Measurements from ENCODE around the gene ZBTB48.

The ZBTB48 gene

DNA sequence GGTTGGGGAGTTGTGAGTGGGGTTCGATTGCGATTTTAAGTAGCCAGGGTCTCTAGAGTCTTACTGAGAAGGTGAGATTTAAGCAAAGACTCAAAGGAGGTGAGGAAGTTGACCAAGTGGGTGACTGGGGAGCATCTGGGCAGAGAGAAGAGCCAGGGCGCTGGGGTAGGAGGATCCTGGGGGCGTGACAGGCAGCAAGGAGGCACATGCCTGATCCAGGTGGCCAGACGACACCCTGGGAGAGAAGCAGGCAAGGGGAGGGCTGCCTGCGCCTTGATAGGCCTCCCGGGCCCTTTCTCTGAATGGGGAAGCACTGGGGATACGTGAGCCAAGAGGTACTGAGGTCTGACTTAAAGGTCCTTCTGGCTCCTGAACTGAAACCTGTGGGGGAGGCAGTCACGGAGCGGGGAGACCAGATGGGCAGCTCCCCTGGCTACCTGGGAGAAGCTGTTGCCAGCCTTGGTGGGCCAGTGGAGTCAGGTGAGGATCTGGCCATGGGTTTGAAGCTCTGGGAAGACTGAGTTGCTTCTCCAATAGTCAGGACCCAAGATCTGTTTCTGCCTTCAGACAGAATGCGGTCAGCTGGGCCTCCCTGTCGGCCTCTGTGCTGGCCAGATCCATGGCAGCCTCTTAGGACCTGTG is 5.4 kb downstream of the ZBTB48 start:
- TF ChIP-seq, protein P1, sequence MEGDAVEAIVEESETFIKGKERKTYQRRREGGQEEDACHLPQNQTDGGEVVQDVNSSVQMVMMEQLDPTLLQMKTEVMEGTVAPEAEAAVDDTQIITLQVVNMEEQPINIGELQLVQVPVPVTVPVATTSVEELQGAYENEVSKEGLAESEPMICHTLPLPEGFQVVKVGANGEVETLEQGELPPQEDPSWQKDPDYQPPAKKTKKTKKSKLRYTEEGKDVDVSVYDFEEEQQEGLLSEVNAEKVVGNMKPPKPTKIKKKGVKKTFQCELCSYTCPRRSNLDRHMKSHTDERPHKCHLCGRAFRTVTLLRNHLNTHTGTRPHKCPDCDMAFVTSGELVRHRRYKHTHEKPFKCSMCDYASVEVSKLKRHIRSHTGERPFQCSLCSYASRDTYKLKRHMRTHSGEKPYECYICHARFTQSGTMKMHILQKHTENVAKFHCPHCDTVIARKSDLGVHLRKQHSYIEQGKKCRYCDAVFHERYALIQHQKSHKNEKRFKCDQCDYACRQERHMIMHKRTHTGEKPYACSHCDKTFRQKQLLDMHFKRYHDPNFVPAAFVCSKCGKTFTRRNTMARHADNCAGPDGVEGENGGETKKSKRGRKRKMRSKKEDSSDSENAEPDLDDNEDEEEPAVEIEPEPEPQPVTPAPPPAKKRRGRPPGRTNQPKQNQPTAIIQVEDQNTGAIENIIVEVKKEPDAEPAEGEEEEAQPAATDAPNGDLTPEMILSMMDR (IDR thresholded peaks at IDR 0.05; ENCODE audit: low read depth, low read length) = no peak
- TF ChIP-seq, protein P2, sequence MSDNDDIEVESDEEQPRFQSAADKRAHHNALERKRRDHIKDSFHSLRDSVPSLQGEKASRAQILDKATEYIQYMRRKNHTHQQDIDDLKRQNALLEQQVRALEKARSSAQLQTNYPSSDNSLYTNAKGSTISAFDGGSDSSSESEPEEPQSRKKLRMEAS (IDR thresholded peaks at IDR 0.05; ENCODE audit: low read depth, low read length) = no peak
- TF ChIP-seq MYC (IDR thresholded peaks at IDR 0.05; ENCODE audit: low read depth, low read length) = no peak
- no peak for TF ChIP-seq POLR2A (IDR thresholded peaks at IDR 0.05; ENCODE audit: extremely low read depth, insufficient read length)
- no peak overlapping the region for H3K4me3 ChIP-seq (ENCODE audit: low read depth, low read length)
- DNase-seq (ENCODE audit: low read depth) = no peak

DNA sequence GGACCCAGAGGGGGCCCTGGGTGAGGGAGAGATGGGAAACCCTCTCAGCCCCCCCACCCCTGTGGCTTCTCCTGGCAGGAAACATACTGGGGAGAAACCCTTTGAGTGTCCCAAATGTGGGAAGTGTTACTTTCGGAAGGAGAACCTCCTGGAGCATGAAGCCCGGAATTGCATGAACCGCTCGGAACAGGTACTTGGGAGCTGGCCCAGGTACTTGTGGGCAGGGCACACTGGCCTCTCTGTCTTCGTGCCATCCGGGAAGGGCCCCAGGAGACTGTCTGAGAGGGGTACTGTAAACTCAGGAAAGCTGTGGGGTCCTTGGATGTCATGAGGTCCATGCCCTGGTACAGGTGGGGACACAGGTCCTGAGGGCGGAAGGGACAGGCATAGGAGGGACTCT is 6.0 kb downstream of the ZBTB48 start:
- TF ChIP-seq MYC (IDR thresholded peaks at IDR 0.05; ENCODE audit: low read depth, low read length) (no peak), POLR2A (IDR thresholded peaks at IDR 0.05; ENCODE audit: extremely low read depth, insufficient read length) (no peak)
- TF ChIP-seq, protein P2 (IDR thresholded peaks at IDR 0.05; ENCODE audit: low read depth, low read length) = no peak
- TF ChIP-seq, protein P1 (IDR thresholded peaks at IDR 0.05; ENCODE audit: low read depth, low read length) = no peak
- DNase-seq (ENCODE audit: low read depth) = no peak
- H3K4me3 ChIP-seq (ENCODE audit: low read depth, low read length) = no peak overlapping the region

DNA sequence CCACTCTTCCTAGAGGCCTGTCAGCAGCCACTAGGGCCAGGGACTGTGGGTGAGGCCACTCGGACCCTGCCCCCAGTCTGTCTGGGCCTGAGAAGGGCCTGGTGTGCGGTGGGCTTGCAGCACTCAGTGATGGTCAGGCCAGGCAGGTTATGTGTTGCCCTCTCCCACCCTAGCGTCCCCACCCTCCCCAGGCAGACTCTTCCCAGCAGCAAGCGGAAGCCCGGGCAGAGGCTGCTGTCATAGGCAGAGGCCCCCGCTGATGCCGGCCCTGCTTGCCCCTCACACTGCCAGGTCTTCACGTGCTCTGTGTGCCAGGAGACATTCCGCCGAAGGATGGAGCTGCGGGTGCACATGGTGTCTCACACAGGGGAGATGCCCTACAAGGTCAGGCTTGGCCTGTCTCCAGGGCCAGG is 6.6 kb downstream of the ZBTB48 start:
- TF ChIP-seq POLR2A (IDR thresholded peaks at IDR 0.05; ENCODE audit: extremely low read depth, insufficient read length) (no peak), MYC (IDR thresholded peaks at IDR 0.05; ENCODE audit: low read depth, low read length) (no peak)
- TF ChIP-seq, protein P1 (IDR thresholded peaks at IDR 0.05; ENCODE audit: low read depth, low read length) = no peak
- TF ChIP-seq, protein P2 (IDR thresholded peaks at IDR 0.05; ENCODE audit: low read depth, low read length) = no peak
- no peak for DNase-seq (ENCODE audit: low read depth)
- H3K4me3 ChIP-seq (ENCODE audit: low read depth, low read length) = no peak overlapping the region

DNA sequence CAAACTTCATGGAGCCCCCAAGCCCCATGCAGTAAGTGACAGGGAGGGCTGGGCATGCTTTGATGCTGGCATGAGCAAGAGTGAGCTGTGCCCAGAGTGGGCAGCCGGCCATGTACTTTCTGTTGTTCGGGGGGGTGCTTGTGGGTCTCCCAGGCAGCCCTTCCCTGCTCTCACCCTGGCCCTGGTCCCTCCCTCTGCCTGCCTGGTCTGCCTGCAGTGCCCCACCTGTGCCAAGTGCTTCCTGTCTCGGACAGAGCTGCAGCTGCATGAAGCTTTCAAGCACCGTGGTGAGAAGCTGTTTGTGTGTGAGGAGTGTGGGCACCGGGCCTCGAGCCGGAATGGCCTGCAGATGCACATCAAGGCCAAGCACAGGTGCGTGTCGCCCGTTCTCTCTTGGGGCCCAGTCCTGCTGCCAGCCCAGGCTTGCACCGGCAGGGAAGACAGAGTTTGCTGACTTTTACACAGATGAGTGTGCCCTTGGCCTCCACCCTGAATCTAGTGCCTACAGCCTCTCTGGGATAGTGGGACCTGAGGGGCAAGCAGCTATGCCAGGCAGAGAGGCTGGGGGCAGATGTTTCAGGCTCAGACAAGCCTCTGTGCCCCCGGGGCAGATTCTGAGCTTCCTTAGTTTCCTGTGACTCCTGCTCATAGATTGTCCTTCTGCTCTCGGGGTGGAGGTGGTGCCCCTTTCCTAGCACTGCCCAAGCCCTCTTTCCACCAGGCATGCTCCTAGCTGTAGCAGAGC is 7.6 kb downstream of the ZBTB48 start:
- H3K4me3 ChIP-seq (ENCODE audit: low read depth, low read length) = no peak overlapping the region
- TF ChIP-seq POLR2A (IDR thresholded peaks at IDR 0.05; ENCODE audit: extremely low read depth, insufficient read length) (no peak), MYC (IDR thresholded peaks at IDR 0.05; ENCODE audit: low read depth, low read length) (no peak)
- TF ChIP-seq, protein P2 (IDR thresholded peaks at IDR 0.05; ENCODE audit: low read depth, low read length) = no peak
- TF ChIP-seq, protein P1 (IDR thresholded peaks at IDR 0.05; ENCODE audit: low read depth, low read length) = no peak
- DNase-seq (ENCODE audit: low read depth) = no peak

DNA sequence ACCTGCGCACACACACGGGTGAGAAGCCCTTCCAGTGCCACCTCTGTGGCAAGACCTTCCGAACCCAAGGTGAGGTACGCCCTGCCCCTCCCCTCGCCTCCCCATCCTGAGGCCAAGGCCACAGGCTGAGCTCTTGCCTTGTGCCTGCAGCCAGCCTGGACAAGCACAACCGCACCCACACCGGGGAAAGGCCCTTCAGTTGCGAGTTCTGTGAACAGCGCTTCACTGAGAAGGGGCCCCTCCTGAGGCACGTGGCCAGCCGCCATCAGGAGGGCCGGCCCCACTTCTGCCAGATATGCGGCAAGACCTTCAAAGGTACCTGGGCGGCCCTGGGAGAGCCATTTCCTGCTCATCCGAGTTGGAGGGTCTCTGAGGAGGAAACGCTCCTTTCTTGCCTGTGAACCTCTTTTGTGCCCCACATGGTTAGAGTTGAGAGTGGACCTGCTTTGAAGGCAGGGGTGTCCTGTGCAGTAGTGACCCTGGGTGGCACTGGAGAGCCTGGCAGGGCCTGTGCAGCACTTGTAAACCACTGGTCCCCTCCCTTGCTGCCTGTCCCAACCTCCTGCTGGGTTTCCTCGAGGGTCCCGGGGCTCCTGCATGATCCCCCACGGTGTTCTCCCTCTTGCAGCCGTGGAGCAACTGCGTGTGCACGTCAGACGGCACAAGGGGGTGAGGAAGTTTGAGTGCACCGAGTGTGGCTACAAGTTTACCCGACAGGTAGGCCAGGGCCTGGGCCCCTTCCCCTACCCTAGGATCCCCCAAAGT is 8.5 kb downstream of the ZBTB48 start:
- H3K4me3 ChIP-seq (ENCODE audit: low read depth, low read length) = no peak overlapping the region
- no peak for TF ChIP-seq POLR2A (IDR thresholded peaks at IDR 0.05; ENCODE audit: extremely low read depth, insufficient read length)
- no peak for TF ChIP-seq MYC (IDR thresholded peaks at IDR 0.05; ENCODE audit: low read depth, low read length)
- TF ChIP-seq, protein P1 (IDR thresholded peaks at IDR 0.05; ENCODE audit: low read depth, low read length) = no peak
- TF ChIP-seq, protein P2 (IDR thresholded peaks at IDR 0.05; ENCODE audit: low read depth, low read length) = no peak
- no peak for DNase-seq (ENCODE audit: low read depth)

All from NB4 (cell line).